ENCODE measurements around the gene GSTM1. TPM values are rescaled to one million over a fixed set of nuclear protein-coding genes. Genes with fewer than 3 reads are reported as not detected.

GSTM1 gene
- total and polyA plus RNA-seq, 2 donors (not counting 3 experiments of a cell fraction or from before 2014, with no cell fraction given) = 35.5 TPM; not detected in 1

GRCh38 chr1:109726007-109726406 is 38.4 kb downstream of the GSTM1 start:
- no peak overlapping the region for H3K4me3 ChIP-seq (replicated peaks in 1 of 3; ENCODE audit: insufficient read depth in 1 of 3, low read depth in 1 of 3, low read length in 3 of 3)
- H2AFZ ChIP-seq (ENCODE audit: low read depth, low read length) = no peak overlapping the region
- dilution Hi-C loops (cut with MboI; ENCODE audit: extremely low pct_ligation_motif_present, low sequenced_read_pairs) (no loop called here), intact Hi-C loops (cut with micrococcal nuclease) (no loop called here)
- no TSS peak for BruUV-seq (replicated peaks)
- H3K79me2 ChIP-seq (ENCODE audit: control insufficient read depth, insufficient read depth, low read length) = no peaks in the 10 kb centered on the region
- H3K9ac ChIP-seq (replicated peaks; ENCODE audit: extremely low read depth, insufficient read depth, low read length) = no peak overlapping the region
- H3K9me3 ChIP-seq (replicated peaks; ENCODE audit: control insufficient read depth, insufficient read depth, low read length) = no peaks in the 10 kb centered on the region
- peaks cover 9 to 16% of the 10 kb centered on the region in 2 experiments for H3K27me3 ChIP-seq (ENCODE audit: control insufficient read depth in 2 of 2, insufficient read depth in 2 of 2, low read length in 2 of 2)
- no peaks in the 10 kb centered on the region for H3K9me1 ChIP-seq (replicated peaks; ENCODE audit: control insufficient read depth, extremely low read depth, insufficient read depth, low read length)
- no peak for TF ChIP-seq POLR2A (IDR thresholded peaks at IDR 0.05; ENCODE audit: low read depth, low read length)
- TF ChIP-seq FOS (IDR thresholded peaks at IDR 0.05; ENCODE audit: borderline replicate concordance, insufficient read depth, low read length) = no peak
- TF ChIP-seq MAX (IDR thresholded peaks at IDR 0.05; ENCODE audit: insufficient read depth, insufficient read length) = no peak
- TF ChIP-seq EZH2 (IDR thresholded peaks at IDR 0.05; ENCODE audit: borderline replicate concordance, low read depth, low read length, severe bottlenecking) = no peak
- no peak for TF ChIP-seq POLR2AphosphoS5 (IDR thresholded peaks at IDR 0.05; ENCODE audit: insufficient read depth, low read depth, low read length)
- no peak for TF ChIP-seq JUN (IDR thresholded peaks at IDR 0.05; ENCODE audit: borderline replicate concordance, insufficient read depth, insufficient read length, low read depth)
- TF ChIP-seq MYC (IDR thresholded peaks at IDR 0.05; ENCODE audit: low read depth, low read length) = no peak
- TF ChIP-seq GATA2 (IDR thresholded peaks at IDR 0.05; ENCODE audit: insufficient read depth, insufficient read length, low read depth, low read length) = no peak
- TF ChIP-seq CTCF (IDR thresholded peaks at IDR 0.05; ENCODE audit: extremely low read depth in 1 of 2, insufficient read depth in 1 of 2, low read depth in 1 of 2, low read length in 2 of 2) = no peak
- H3K36me3 ChIP-seq (ENCODE audit: control insufficient read depth in 2 of 2, extremely low read depth in 1 of 2, insufficient read depth in 2 of 2, low read length in 2 of 2) = no peaks in the 10 kb centered on the region
- no peak overlapping the region for H3K27ac ChIP-seq (ENCODE audit: insufficient read depth, low read depth, low read length)
- DNase-seq (ENCODE audit: low read depth, low spot score) = no peak
- H3K4me1 ChIP-seq (ENCODE audit: control insufficient read depth, extremely low read depth, insufficient read depth, low read length) = no peaks in the 10 kb centered on the region
- H3K4me2 ChIP-seq (ENCODE audit: insufficient read depth, low read length) = no peak overlapping the region
- no peaks in the 10 kb centered on the region for H4K20me1 ChIP-seq (replicated peaks; ENCODE audit: control insufficient read depth, extremely low read depth, insufficient read depth, low read length)
- ChIA-PET POLR2A (no interaction called here), CTCF (no interaction called here)
- FAIRE-seq = no peak

Measured in endothelial cell of umbilical vein (primary cell).